ELF-1 (cell line): ENCODE measurements around the gene PCLO.
A peak's percentile ranks its signal among the peaks of the same experiment; 100 is the strongest.

Source experiments
- DNase-seq: peaks from one replicate; pipeline ENCODE4 v3.0.0-alpha.2; 2016; ENCODE audit warnings: low read depth, low spot score

Gene PCLO

DNA sequence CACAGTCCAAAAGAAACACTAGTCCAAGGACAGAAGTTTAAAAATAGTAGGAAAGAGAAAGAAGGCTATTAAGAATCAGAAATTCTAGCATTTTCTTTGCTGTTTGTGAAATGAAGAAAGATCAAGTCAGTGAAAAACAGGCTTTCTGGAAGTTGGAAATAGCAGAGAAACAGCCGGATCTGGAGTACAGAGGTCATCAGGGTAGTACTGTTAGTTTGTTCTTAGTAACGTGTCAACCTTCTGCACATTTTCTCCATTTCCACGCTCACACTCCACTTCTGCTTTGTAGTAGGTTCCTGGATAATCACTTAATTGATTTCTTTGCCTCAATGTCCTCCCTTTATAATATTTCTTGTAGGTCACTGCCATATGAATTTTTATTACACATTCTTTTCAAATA, 322.6 kb downstream of the PCLO start:
- DNase-seq = no peak

DNA sequence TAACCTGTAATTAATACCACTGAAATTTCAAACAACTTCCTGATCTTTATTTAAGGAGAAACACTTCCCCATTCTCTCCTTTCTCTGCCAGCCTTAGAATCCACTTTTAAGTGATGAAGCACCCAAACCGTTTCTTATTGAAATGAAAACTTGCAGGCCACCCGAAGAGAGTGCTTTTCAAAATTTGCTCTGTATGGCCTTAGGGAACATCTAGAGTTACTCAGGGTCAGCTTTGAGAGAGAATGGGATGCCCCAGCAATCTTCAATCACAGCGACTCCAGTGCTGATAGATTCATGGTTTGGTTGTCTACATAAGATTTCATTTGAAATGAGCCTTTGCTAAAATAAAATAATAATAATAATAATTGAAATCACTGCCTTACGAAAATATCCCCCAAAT, 323.1 kb downstream of the PCLO start:
- peak; percentile 32 for DNase-seq

GRCh38 chr7:82839063-82839462, 323.6 kb downstream of the PCLO start:
- DNase-seq = no peak

DNA sequence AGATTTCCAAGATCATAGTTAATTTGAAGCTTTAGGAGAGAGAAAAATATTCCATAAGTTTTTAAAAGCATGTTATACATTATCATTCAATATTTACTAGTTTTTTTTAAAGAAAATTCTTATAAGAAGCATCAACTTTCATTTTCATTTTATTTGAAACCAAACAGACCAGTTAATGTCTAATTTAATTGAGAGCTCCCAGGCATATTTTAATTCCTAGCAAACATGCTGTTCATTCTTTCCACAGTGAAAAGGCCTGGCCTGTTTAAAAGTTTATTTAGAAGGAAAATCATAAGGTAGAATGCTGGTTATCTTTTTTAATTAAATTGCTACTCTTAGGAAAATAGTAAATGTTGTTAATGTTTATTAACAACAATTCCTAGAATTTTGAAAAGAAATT, 324.4 kb downstream of the PCLO start:
- no peak for DNase-seq

DNA sequence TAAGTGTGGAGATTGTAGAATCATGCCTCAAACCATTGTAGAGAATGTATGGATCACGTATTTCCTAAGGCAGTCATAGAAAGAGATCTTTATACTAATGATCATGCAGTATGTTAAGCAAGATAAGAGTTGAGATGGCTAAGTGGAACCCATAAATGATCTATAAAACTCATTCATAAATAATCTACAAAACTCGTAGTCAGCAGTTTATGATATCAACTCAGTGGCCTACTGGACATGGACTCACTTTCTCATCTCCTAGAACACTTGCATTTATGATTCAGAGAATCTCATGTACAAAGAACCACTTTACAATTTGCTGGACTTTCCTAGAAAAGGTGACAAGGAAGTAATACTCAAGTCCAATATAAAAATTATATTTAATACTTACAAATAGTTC, 339.6 kb downstream of the PCLO start:
- DNase-seq = no peak

- DNase-seq = no peak
Observed at GRCh38 chr7:82821037-82821436, 341.6 kb downstream of the PCLO start.

DNA sequence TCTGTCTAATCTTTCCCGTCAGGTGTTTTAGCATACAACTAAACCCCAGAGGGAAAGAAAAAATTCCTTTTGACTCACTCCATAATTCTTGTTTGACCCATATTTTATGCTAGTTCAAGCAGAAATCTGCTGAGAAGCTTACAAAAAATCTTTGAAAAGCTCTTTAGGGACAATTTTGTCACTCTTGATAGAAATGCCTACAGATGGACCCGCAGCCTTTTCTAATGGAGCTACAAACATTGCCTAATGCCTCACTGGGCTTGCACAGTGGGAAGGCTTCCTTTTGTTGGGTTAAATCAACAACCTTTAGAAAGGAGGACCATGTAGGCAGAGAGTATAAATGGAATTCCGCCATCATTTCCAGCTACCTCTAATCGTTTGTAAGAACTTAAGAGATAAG, 344.5 kb downstream of the PCLO start:
- peak; percentile 6 for DNase-seq

- DNase-seq = peak; percentile 13
Observed at GRCh38 chr7:82816272-82816671, 346.4 kb downstream of the PCLO start.

DNA sequence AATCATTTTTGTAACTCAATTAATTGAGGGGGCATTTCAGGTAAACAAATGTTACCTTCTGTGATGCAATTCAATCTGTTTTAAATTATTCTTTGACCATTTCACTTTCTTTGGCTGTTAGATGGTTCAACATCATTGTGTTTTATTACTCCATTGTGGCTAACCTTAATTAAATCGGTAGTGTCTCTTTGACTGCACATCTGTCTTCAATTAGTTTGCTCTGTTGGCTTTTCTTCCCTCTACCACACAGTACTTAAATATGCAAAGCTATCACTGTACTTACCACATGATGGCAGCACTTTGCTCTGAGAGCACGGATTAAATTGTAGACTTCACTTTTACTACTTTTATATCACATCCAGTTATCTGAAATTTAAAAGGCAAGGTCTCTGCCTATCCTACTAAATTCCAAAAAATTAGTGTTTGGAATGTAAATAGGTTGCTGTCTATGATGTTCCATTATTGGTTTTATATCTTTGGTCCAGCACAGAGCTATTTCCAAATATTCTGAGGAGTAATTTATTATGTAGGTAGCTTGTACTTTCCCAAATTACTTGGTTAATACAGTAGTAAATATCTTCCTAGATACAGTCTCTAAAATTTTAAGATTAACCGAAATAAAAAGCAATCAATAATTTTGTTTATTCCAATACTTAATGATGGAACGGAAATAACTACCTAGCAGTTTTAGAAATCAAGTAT, 352.0 kb downstream of the PCLO start:
- DNase-seq = no peak

- no peak for DNase-seq
Observed at GRCh38 chr7:82808633-82809032, 354.1 kb downstream of the PCLO start.

DNA sequence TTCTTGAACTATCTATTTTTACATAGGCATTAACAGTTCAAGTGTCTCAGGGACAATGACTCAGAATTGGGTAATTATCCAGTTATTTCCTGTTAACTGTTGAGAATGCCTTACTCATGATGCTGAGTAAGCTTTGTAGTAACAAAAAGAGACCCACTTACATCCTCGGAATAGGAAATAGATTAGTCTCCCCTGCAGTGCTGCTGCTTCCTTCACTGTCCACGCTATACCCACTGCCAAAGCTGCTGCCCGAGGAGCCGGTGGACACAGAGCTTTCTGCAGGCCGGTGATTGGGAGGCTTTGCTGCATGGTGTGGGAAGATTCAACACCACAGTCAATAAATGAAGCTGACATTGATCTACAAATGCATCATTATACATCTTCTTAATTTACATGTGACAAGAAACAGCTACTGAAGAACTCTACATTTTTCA, 357.1 kb downstream of the PCLO start:
- no peak for DNase-seq

DNA sequence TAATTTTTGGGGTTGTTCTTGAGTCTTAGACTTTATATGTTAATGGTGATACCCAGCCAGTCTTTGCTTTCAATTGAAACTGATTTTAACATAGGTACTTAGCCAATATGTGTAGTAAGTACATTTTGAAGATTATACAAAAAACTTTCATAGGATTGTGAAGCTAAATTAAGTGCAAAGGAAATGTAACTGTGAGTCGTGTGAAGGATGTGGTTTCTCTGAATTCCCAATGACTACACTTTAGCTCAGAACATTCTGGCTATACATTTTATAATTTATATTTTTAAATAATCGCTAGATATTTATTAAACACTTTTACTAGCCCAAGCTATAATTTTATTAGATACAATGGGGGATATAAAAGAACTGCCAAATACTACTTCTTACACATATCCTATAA, 359.3 kb downstream of the PCLO start:
- DNase-seq = no peak

DNA sequence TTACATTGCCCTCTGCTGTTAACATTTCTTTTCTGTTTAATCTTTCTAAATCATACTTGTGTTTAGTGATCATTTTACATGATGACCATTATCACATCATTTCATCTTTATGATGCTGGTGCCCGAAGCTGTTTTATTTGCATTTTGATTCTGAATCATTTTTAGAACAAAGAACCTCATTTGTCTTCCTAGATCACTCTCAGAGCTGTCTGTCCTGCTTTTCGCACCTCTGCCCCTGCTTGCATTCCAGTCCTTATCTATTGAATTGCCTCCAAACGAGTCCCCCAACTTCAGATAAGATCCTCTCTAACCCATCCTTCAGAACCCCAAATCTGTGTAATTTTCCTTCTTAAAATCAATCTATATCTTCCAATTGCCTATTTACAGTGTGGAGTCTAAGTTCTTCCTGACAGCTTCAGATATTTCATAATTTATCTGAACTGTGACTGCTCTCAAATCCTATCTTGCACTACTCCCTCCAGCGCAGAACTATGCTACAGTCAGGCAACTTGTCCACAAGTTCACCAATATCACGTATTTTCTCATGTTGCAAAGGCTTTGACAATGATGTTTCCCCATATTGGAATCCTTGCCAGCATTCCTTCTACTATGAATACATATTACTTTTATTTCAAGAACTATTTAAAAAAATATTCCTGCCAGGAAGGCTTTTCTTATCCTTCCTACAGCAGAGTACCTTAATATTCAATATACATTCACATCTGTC, 372.6 kb downstream of the PCLO start:
- no peak for DNase-seq

GRCh38 chr7:82778021-82778420, 384.7 kb downstream of the PCLO start:
- DNase-seq = no peak

GRCh38 chr7:82762880-82763279, 399.8 kb downstream of the PCLO start:
- no peak for DNase-seq

GRCh38 chr7:82760831-82761230, 401.9 kb downstream of the PCLO start:
- DNase-seq = no peak

DNA sequence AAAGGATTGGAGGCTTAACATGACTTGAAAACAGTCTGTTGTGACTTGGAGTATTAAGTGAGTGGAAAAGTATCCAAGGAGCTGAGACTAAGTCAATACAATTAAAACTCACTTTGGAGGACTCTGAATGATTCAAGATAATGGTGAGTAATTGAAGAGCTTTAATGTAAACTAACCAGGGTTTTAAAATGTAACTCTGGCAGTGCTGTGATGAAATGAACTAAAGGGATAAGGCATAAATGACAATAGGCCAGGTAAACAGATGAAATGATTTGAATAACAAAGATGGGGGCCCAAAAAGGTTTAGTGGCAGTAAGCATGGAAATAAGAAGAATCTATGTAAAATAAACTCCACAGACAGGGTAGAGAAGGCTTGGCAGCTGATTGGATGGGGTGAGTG, 402.6 kb downstream of the PCLO start:
- DNase-seq = no peak

- DNase-seq = no peak
Observed at GRCh38 chr7:82755705-82756551, 406.8 kb downstream of the PCLO start.

DNA sequence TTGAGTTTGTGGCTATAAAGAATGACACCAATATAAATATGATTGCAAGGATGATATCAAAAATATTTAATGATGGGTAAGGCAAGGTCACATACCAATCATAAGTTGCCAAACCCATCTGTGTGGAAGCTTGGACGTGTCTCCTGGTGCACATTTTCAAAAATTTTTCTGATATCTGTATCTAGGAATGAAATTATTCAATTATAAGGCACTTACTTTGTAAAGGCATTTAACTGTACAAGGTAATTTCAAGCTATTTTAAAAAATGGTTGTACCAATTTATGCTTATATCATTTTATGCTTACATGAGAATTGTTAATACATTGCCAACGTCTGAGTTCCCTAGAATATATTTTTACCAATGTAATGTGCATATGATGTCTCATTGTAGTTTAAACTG, 412.7 kb downstream of the PCLO start:
- DNase-seq = no peak

DNA sequence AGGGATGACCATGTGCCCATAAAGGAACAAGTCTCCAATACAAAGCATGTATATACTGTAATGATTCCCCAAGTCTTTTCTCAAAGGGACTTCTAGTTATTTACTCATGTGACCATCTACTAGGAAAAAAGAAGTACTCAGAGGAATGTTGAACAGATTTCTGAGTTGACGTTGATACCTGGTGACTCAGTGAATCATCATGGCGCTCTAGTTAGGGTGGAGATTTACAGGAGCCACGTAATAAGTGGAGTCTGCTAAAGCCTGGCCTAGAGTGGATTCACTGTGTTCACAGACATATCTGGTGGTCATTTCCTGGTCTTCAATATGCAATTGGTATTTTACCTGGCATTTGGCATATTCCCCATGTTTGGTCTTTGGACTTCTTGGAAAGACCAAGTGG, 416.9 kb downstream of the PCLO start:
- no peak for DNase-seq

DNA sequence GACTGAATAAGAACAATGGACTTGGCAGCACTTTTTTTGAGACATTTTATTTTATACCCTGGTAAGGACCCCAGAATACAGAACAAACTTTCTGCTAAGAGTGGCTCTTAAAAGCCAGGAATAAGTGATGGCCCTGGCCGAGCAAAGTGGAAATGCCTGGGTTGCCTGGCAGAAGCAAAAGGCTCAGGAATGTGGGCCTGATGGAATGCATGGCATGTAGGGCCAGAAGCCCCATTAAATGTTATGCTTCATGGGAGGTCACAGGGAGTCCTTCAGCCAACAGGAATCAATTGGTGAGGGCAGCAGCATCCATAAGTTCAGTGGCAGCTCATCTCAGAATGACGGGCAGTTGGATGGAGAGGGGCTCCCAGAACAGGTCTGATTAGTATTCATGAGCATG, 417.6 kb downstream of the PCLO start:
- peak; percentile 61 for DNase-seq

DNA sequence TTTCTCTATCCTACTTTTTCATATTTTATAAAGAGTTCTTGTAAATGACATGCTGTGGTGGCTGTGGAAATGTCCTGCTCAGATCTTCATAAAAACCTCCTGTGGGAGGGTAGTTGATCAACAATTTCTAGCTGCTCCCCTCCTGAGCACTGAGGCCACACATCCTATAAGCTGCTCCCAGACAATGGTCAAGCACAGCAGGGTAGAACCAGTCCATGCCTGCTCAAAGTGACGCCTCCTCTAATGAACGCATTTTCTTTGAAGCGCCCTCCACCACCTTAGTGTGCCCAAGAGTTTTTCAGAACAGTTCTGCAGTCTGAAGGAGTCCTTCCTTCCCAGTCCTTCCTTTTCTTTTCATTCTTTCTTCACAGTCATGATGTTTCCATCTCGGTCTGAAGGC, 420.5 kb downstream of the PCLO start:
- no peak for DNase-seq

DNA sequence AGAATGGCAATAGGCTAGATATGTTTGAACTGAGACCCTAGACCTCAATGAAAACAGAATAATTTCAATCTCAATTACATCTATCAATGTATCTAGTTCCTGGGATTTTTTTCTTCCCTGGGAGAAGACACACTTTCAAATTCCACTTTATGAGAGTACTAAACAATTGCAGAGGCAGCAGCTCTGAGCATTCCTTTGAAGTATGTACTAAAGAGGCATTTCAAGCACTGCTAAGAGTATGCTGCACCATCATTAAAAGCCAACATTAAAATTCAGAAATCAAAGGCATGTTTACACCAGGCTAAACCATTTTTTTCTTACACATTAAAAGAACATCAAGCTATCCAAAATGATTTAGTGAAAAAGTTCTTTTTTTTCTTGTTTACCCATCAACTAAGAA, 421.2 kb downstream of the PCLO start:
- no peak for DNase-seq
